Measurements from ENCODE around the gene MRPS18A. TPM values are rescaled to one million over a fixed set of nuclear protein-coding genes. Genes with fewer than 3 reads are reported as not detected.
A peak's percentile ranks its signal among the peaks of the same experiment; 100 is the strongest.
"Not testable (repeated sequence)": the region's sequence is repeated elsewhere in the genome, so short reads cannot be mapped to it uniquely, and the experiment has no call there.

MRPS18A gene
- total RNA-seq, 4 donors from 2014 or later, result 43.7 to 57.4 (median 51.4) TPM

- peak; percentile 92 to 97 (median 95) for TF ChIP-seq CTCF (IDR thresholded peaks at IDR 0.05)
- no peak for TF ChIP-seq POLR2A (IDR thresholded peaks at IDR 0.05)
- WGBS, 2 donors, result 6 to 9% methylated on average over 12 to 14 of the region's 16 CpGs
- H3K36me3 ChIP-seq, result peaks cover 0 to 27% (median 4%) of the 10 kb centered on the region in 3 donors
- no peak for DNase-seq
- H3K9me3 ChIP-seq, result no peaks in the 10 kb centered on the region
- peak overlapping the region; percentile 10 to 84 (median 73) for H3K27ac ChIP-seq
- peak overlapping the region in 1 of 4 donors; percentile 42 for H3K4me3 ChIP-seq
- intact Hi-C loops (cut with DNase I), result loop anchor here (5.0 kb wide), 2 partner anchors 100 to 410 kb away; no protein-coding TSS in a partner anchor
- H3K4me1 ChIP-seq, result peaks cover 29 to 56% (median 39%) of the 10 kb centered on the region in 3 donors
- H3K27me3 ChIP-seq, result no peaks in the 10 kb centered on the region
Observed at GRCh38 chr6:43667245-43668150, 20.1 kb downstream of the MRPS18A start.

- no peak for DNase-seq
- 58 to 63% methylated on average over 7 to 12 of the region's 13 CpGs for WGBS, 2 donors
- peaks cover 0 to 15% (median 0%) of the 10 kb centered on the region in 3 donors for H3K36me3 ChIP-seq
- TF ChIP-seq CTCF (IDR thresholded peaks at IDR 0.05) (no peak), POLR2A (IDR thresholded peaks at IDR 0.05) (no peak)
- H3K4me3 ChIP-seq, result no peak overlapping the region
- H3K27me3 ChIP-seq, result no peaks in the 10 kb centered on the region
- H3K27ac ChIP-seq, result no peak overlapping the region
- intact Hi-C loops (cut with DNase I), result loop anchor here (5.0 kb wide), 2 partner anchors 101 to 411 kb away; no protein-coding TSS in a partner anchor
- H3K9me3 ChIP-seq, result no peaks in the 10 kb centered on the region
- H3K4me1 ChIP-seq, result peaks cover 29 to 44% (median 39%) of the 10 kb centered on the region in 3 donors
Observed at GRCh38 chr6:43666196-43666920, 21.2 kb downstream of the MRPS18A start.

- DNase-seq, result no peak
- H3K36me3 ChIP-seq, result peaks cover 0 to 6% (median 0%) of the 10 kb centered on the region in 3 donors
- 50 to 70% methylated on average over 1 of the region's 1 CpG for WGBS, 2 donors
- TF ChIP-seq CTCF (IDR thresholded peaks at IDR 0.05) (no peak), POLR2A (IDR thresholded peaks at IDR 0.05) (no peak)
- H3K4me3 ChIP-seq, result no peak overlapping the region
- H3K9me3 ChIP-seq, result no peaks in the 10 kb centered on the region
- intact Hi-C loops (cut with DNase I), result loop anchor here (5.0 kb wide), 2 partner anchors 102 to 412 kb away; no protein-coding TSS in a partner anchor
- peaks cover 29 to 35% (median 34%) of the 10 kb centered on the region in 3 donors for H3K4me1 ChIP-seq
- H3K27me3 ChIP-seq, result no peaks in the 10 kb centered on the region
- H3K27ac ChIP-seq, result no peak overlapping the region
Observed at GRCh38 chr6:43665376-43665775, 22.2 kb downstream of the MRPS18A start.

GRCh38 chr6:43662948-43663347, 24.6 kb downstream of the MRPS18A start:
- H3K27ac ChIP-seq; H3K4me3 ChIP-seq; H3K27me3 ChIP-seq; DNase-seq; H3K36me3 ChIP-seq; H3K9me3 ChIP-seq; intact Hi-C loops (cut with DNase I): not testable (repeated sequence)
- 75 to 90% methylated on average over 4 to 5 of the region's 5 CpGs for WGBS, 2 donors
- H3K4me1 ChIP-seq, result peaks cover 7 to 11% (median 10%) of the 10 kb centered on the region in 3 donors

- intact Hi-C loops (cut with DNase I), result no loop called here
- no peak overlapping the region for H3K27ac ChIP-seq
- H3K9me3 ChIP-seq, result no peaks in the 10 kb centered on the region
- H3K36me3 ChIP-seq, result no peaks in the 10 kb centered on the region
- no peaks in the 10 kb centered on the region for H3K4me1 ChIP-seq
- WGBS, 2 donors, result 71 to 83% methylated on average over 8 to 9 of the region's 9 CpGs
- H3K27me3 ChIP-seq, result no peaks in the 10 kb centered on the region
- no peak for DNase-seq
- no peak overlapping the region for H3K4me3 ChIP-seq
- TF ChIP-seq POLR2A (IDR thresholded peaks at IDR 0.05), result no peak
- TF ChIP-seq CTCF (IDR thresholded peaks at IDR 0.05), result no peak
Observed at GRCh38 chr6:43658161-43658560, 29.4 kb downstream of the MRPS18A start.

Measured in esophagus squamous epithelium (tissue), 5 donors.